ENCODE results near the gene ELMOD3. TPM values are rescaled to one million over a fixed set of nuclear protein-coding genes. Genes with fewer than 3 reads are reported as not detected.
A peak's percentile ranks its signal among the peaks of the same experiment; 100 is the strongest.
"Not testable (repeated sequence)": the region's sequence is repeated elsewhere in the genome, so short reads cannot be mapped to it uniquely, and the experiment has no call there.

The ELMOD3 gene
- total RNA-seq, 1 experiment from 2014 or later = 9.7 TPM

- no peak for TF ChIP-seq ZSCAN18 (CRISPR knock-in tag; IDR thresholded peaks at IDR 0.05)
- TF ChIP-seq ZNF317 (CRISPR knock-in tag; IDR thresholded peaks at IDR 0.05; ENCODE audit: borderline replicate concordance, low read depth) = no peak
- TF ChIP-seq EMX1 (CRISPR knock-in tag; IDR thresholded peaks at IDR 0.05) = no peak
- no peak for TF ChIP-seq E2F5 (CRISPR knock-in tag; IDR thresholded peaks at IDR 0.05)
- no peak for TF ChIP-seq JUN (CRISPR knock-in tag; IDR thresholded peaks at IDR 0.05)
- TF ChIP-seq TP53 (CRISPR knock-in tag; IDR thresholded peaks at IDR 0.05) = no peak
- no peak for TF ChIP-seq ZNF512 (CRISPR knock-in tag; IDR thresholded peaks at IDR 0.05; ENCODE audit: borderline replicate concordance)
- no peak for TF ChIP-seq ZBTB21 (CRISPR knock-in tag; IDR thresholded peaks at IDR 0.05; ENCODE audit: borderline replicate concordance)
- TF ChIP-seq CBFB (CRISPR knock-in tag; IDR thresholded peaks at IDR 0.05; ENCODE audit: low read depth) = no peak
- TF ChIP-seq FOXP1 (CRISPR knock-in tag; IDR thresholded peaks at IDR 0.05; ENCODE audit: borderline replicate concordance) = no peak
- no peak for TF ChIP-seq FOXK1 (CRISPR knock-in tag; IDR thresholded peaks at IDR 0.05)
Observed at GRCh38 chr2:85342156-85342555, 12.4 kb upstream of the ELMOD3 start (continued).

GRCh38 chr2:85343207-85343895, 11.2 kb upstream of the ELMOD3 start:
- Mint-ChIP-seq H3K4me1 (peaks cover 11% of the 10 kb centered on the region), H3K36me3 (peaks cover 12% of the 10 kb centered on the region; the same call in 1 of the 2 replicates)
- H3K27me3 Mint-ChIP-seq (ENCODE audit: low read depth); H3K4me3 Mint-ChIP-seq; CTCF ChIA-PET; H3K27ac Mint-ChIP-seq; DNase-seq (ENCODE audit: low spot score); H3K9me3 Mint-ChIP-seq; POLR2A ChIA-PET: not testable (repeated sequence)
- peak; percentile 24; the same call in 1 of the 2 replicates for ATAC-seq

GRCh38 chr2:85344356-85344954, 10.1 kb upstream of the ELMOD3 start:
- ATAC-seq (no peak), DNase-seq (ENCODE audit: low spot score) (no peak)
- POLR2A ChIA-PET = no interaction called here
- Mint-ChIP-seq H3K27ac (no peak overlapping the region), H3K4me1 (peaks cover 11% of the 10 kb centered on the region), H3K27me3 (ENCODE audit: low read depth) (no peaks in the 10 kb centered on the region), H3K9me3 (no peaks in the 10 kb centered on the region), H3K36me3 (peaks cover 17% of the 10 kb centered on the region), H3K4me3 (no peak overlapping the region)
- CTCF ChIA-PET = no interaction called here
- TF ChIP-seq GTF2I (CRISPR knock-in tag; conservative IDR thresholded peaks at IDR 0.05) = no peak

GRCh38 chr2:85347599-85347998, 7.0 kb upstream of the ELMOD3 start:
- no peak overlapping the region for H3K27ac Mint-ChIP-seq

More at GRCh38 chr2:85347599-85347998, 7.0 kb upstream of the ELMOD3 start:
- Mint-ChIP-seq H3K27me3 (ENCODE audit: low read depth) (no peaks in the 10 kb centered on the region), H3K9me3 (no peaks in the 10 kb centered on the region), H3K4me3 (no peak overlapping the region), H3K4me1 (peaks cover 5% of the 10 kb centered on the region; the same call in 1 of the 2 replicates), H3K36me3 (peaks cover 33% of the 10 kb centered on the region)
- no peak for TF ChIP-seq ZNF138 (CRISPR knock-in tag; conservative IDR thresholded peaks at IDR 0.05)
- POLR2A ChIA-PET = no interaction called here
- CTCF ChIA-PET = interaction anchor here (1.3 kb wide), 1 partner anchor 281 kb away, joined by 4 read pairs; no protein-coding TSS in a partner anchor
- ATAC-seq = no peak
- no peak for DNase-seq (ENCODE audit: low spot score)
